ENCODE measurements around the gene PRIMPOL. TPM values are rescaled to one million over a fixed set of nuclear protein-coding genes. Genes with fewer than 3 reads are reported as not detected.

PRIMPOL gene
- total and polyA plus RNA-seq, 9 of the 15 experiments (the other 6 are each of a cell fraction or from before 2014, with no cell fraction given) = 11.0 to 32.0 (median 16.1) TPM

DNA sequence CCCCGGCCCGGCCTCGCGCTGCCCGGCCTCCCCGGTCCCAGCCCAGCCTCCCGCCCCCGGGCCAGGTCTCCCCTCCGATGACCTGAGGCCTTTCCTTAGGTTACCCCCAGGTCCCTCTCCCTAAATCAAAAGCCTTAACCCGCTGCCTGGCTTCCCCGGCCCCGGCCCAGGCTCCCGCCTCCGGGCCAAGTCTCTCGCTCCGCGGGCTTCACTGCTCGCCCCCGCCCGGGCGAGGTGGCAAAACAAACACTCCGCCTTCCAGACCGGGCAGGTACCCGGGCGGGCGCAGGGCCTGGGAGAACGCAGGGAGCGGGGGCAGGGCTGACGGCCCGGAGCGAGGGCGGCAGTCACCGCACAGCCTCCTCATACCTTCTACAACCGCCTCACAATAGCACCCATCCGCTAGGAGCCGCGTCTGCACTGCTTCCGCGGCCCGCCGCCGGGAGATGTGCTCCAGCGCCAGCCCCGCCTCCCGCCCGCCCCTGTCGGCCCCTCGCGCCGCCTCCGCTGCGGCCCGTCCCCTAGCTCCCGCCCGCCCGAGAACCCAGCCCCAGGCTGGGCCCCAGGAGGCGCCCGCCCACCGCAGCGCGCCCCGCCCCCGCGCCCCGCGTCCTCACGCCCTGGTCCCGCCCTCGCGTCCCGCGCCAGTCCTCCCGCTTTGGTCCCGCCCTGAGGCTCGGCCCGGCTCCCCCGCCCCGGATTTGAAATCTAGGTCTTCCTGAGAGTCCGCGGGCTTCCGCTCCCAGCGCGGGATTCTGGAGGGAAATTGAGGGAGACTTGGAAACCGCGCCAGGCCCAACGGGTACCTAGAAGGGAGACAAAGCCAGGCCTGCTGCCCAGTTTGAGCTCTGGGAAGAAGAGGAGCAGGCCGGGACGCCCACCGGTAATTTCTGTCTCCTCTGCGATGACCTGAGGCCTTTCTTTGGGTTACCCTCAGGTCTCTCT is at the start of gene PRIMPOL, which contains the start of gene CASP3 (continued):
- TF ChIP-seq FOXK1 (CRISPR knock-in tag; IDR thresholded peaks at IDR 0.05; ENCODE audit: borderline replicate concordance) (no peak), STAT5B (CRISPR knock-in tag; IDR thresholded peaks at IDR 0.05) (no peak), CBX2 (IDR thresholded peaks at IDR 0.05; ENCODE audit: insufficient read depth, low read length, poor library complexity, severe bottlenecking) (no peak), MTF1 (CRISPR knock-in tag; IDR thresholded peaks at IDR 0.05; ENCODE audit: borderline replicate concordance) (no peak), NCOA4 (IDR thresholded peaks at IDR 0.05; ENCODE audit: partially characterized antibody) (no peak), CBX3 (IDR thresholded peaks at IDR 0.05; ENCODE audit: borderline replicate concordance in 1 of 2, low read length in 2 of 2) (no peak), ELF1 (tag; IDR thresholded peaks at IDR 0.05) (no peak; the same call in 1 of the 2 replicates), ZNF408 (CRISPR knock-in tag; IDR thresholded peaks at IDR 0.05; ENCODE audit: low read depth) (no peak), ZBTB8A (IDR thresholded peaks at IDR 0.05; ENCODE audit: partially characterized antibody) (no peak), ZNF41 (CRISPR knock-in tag; conservative IDR thresholded peaks at IDR 0.05) (no peak), HEY1 (CRISPR knock-in tag; IDR thresholded peaks at IDR 0.05; ENCODE audit: borderline replicate concordance) (no peak)
- TF ChIP-seq, protein P1, sequence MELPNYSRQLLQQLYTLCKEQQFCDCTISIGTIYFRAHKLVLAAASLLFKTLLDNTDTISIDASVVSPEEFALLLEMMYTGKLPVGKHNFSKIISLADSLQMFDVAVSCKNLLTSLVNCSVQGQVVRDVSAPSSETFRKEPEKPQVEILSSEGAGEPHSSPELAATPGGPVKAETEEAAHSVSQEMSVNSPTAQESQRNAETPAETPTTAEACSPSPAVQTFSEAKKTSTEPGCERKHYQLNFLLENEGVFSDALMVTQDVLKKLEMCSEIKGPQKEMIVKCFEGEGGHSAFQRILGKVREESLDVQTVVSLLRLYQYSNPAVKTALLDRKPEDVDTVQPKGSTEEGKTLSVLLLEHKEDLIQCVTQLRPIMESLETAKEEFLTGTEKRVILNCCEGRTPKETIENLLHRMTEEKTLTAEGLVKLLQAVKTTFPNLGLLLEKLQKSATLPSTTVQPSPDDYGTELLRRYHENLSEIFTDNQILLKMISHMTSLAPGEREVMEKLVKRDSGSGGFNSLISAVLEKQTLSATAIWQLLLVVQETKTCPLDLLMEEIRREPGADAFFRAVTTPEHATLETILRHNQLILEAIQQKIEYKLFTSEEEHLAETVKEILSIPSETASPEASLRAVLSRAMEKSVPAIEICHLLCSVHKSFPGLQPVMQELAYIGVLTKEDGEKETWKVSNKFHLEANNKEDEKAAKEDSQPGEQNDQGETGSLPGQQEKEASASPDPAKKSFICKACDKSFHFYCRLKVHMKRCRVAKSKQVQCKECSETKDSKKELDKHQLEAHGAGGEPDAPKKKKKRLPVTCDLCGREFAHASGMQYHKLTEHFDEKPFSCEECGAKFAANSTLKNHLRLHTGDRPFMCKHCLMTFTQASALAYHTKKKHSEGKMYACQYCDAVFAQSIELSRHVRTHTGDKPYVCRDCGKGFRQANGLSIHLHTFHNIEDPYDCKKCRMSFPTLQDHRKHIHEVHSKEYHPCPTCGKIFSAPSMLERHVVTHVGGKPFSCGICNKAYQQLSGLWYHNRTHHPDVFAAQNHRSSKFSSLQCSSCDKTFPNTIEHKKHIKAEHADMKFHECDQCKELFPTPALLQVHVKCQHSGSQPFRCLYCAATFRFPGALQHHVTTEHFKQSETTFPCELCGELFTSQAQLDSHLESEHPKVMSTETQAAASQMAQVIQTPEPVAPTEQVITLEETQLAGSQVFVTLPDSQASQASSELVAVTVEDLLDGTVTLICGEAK (IDR thresholded peaks at IDR 0.05) = peak; percentile 60
- TF ChIP-seq, protein P1 (CRISPR knock-in tag; IDR thresholded peaks at IDR 0.05) = no peak
- TF ChIP-seq, protein P2, sequence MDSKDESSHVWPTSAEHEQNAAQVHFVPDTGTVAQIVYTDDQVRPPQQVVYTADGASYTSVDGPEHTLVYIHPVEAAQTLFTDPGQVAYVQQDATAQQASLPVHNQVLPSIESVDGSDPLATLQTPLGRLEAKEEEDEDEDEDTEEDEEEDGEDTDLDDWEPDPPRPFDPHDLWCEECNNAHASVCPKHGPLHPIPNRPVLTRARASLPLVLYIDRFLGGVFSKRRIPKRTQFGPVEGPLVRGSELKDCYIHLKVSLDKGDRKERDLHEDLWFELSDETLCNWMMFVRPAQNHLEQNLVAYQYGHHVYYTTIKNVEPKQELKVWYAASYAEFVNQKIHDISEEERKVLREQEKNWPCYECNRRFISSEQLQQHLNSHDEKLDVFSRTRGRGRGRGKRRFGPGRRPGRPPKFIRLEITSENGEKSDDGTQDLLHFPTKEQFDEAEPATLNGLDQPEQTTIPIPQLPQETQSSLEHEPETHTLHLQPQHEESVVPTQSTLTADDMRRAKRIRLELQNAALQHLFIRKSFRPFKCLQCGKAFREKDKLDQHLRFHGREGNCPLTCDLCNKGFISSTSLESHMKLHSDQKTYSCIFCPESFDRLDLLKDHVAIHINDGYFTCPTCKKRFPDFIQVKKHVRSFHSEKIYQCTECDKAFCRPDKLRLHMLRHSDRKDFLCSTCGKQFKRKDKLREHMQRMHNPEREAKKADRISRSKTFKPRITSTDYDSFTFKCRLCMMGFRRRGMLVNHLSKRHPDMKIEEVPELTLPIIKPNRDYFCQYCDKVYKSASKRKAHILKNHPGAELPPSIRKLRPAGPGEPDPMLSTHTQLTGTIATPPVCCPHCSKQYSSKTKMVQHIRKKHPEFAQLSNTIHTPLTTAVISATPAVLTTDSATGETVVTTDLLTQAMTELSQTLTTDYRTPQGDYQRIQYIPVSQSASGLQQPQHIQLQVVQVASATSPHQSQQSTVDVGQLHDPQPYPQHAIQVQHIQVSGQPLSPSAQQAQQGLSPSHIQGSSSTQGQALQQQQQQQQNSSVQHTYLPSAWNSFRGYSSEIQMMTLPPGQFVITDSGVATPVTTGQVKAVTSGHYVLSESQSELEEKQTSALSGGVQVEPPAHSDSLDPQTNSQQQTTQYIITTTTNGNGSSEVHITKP (IDR thresholded peaks at IDR 0.05; ENCODE audit: partially characterized antibody) = no peak

All from K562 (cell line).